Measurements from ENCODE around the gene WDFY1. TPM values are rescaled to one million over a fixed set of nuclear protein-coding genes. Genes with fewer than 3 reads are reported as not detected.

The WDFY1 gene
- total RNA-seq, 4 donors from 2014 or later = 40.4 to 99.6 (median 71.6) TPM

GRCh38 chr2:223921204-223921603 lies 23.9 kb downstream of the WDFY1 start:
- no peak overlapping the region for H3K4me3 ChIP-seq
- no peak for DNase-seq
- H3K27me3 ChIP-seq = no peaks in the 10 kb centered on the region
- H3K4me1 ChIP-seq = peaks cover 0 to 6% (median 0%) of the 10 kb centered on the region in 4 donors
- no peak overlapping the region for H3K27ac ChIP-seq
- H3K36me3 ChIP-seq = peaks cover 0 to 7% (median 0%) of the 10 kb centered on the region in 4 donors
- intact Hi-C loops (cut with DNase I; ENCODE audit: low total_unique reads) (no loop called here), in situ Hi-C loops (cut with MboI; ENCODE audit: low pct_ligation_motif_present in 1 of 4, low pct_unique_long_range_greater_than_20kb in 1 of 4, low sequenced_read_pairs in 3 of 4) (no loop called here)
- H3K9me3 ChIP-seq = no peaks in the 10 kb centered on the region
- TF ChIP-seq, protein P1, sequence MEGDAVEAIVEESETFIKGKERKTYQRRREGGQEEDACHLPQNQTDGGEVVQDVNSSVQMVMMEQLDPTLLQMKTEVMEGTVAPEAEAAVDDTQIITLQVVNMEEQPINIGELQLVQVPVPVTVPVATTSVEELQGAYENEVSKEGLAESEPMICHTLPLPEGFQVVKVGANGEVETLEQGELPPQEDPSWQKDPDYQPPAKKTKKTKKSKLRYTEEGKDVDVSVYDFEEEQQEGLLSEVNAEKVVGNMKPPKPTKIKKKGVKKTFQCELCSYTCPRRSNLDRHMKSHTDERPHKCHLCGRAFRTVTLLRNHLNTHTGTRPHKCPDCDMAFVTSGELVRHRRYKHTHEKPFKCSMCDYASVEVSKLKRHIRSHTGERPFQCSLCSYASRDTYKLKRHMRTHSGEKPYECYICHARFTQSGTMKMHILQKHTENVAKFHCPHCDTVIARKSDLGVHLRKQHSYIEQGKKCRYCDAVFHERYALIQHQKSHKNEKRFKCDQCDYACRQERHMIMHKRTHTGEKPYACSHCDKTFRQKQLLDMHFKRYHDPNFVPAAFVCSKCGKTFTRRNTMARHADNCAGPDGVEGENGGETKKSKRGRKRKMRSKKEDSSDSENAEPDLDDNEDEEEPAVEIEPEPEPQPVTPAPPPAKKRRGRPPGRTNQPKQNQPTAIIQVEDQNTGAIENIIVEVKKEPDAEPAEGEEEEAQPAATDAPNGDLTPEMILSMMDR (IDR thresholded peaks at IDR 0.05) = no peak
- no peak for TF ChIP-seq POLR2AphosphoS5 (IDR thresholded peaks at IDR 0.05)
- TF ChIP-seq EP300 (IDR thresholded peaks at IDR 0.05; ENCODE audit: low read depth) = no peak
- no peak for TF ChIP-seq POLR2A (IDR thresholded peaks at IDR 0.05)

GRCh38 chr2:223920109-223920508 lies 25.0 kb downstream of the WDFY1 start:
- 93 to 97% methylated on average over 4 of the region's 4 CpGs for WGBS, 2 donors (ENCODE audit: low coverage in 1 of 2)
- H3K36me3 ChIP-seq = peaks cover 0 to 7% (median 1%) of the 10 kb centered on the region in 4 donors
- intact Hi-C loops (cut with DNase I; ENCODE audit: low total_unique reads) = no loop called here
- no peaks in the 10 kb centered on the region for H3K9me3 ChIP-seq
- TF ChIP-seq, protein P1 (IDR thresholded peaks at IDR 0.05) = no peak
- TF ChIP-seq POLR2A (IDR thresholded peaks at IDR 0.05) (no peak), POLR2AphosphoS5 (IDR thresholded peaks at IDR 0.05) (no peak), EP300 (IDR thresholded peaks at IDR 0.05; ENCODE audit: low read depth) (no peak)
- no peaks in the 10 kb centered on the region for H3K27me3 ChIP-seq
- in situ Hi-C loops (cut with MboI; ENCODE audit: low pct_ligation_motif_present in 1 of 4, low pct_unique_long_range_greater_than_20kb in 1 of 4, low sequenced_read_pairs in 3 of 4) = no loop called here
- no peak for DNase-seq
- H3K27ac ChIP-seq = no peak overlapping the region
- H3K4me3 ChIP-seq = no peak overlapping the region
- peaks cover 0 to 6% (median 0%) of the 10 kb centered on the region in 4 donors for H3K4me1 ChIP-seq

DNA sequence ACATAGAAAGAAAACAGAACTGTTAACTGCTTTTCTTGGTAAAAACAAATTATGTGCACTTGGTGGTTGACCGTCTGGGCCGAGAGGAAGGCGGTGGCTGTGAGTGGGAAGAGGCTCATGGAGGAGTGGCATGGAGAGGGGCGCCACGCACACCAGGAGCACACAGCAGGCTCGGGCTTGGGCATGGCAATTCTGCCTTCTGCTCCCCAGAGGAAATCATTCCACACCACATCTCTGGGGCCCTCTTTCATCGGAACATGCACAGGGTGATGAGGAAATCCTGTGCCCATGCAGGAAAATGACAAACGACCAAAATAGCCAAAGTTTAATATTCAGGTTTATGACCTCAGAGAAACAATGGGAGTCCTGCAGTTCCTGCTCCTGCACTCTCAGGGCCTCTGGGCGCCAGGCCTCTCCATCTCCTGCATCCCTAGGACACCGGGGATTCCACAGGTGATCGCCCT lies 26.4 kb downstream of the WDFY1 start:
- Histone ChIP-seq H3K4me3 (no peak overlapping the region), H3K27ac (no peak overlapping the region), H3K4me1 (peaks cover 0 to 18% (median 4%) of the 10 kb centered on the region in 4 donors), H3K9me3 (no peaks in the 10 kb centered on the region), H3K36me3 (peaks cover 0 to 7% (median 1%) of the 10 kb centered on the region in 4 donors), H3K27me3 (no peaks in the 10 kb centered on the region)
- in situ Hi-C loops (cut with MboI; ENCODE audit: low pct_ligation_motif_present in 1 of 4, low pct_unique_long_range_greater_than_20kb in 1 of 4, low sequenced_read_pairs in 3 of 4) (no loop called here), intact Hi-C loops (cut with DNase I; ENCODE audit: low total_unique reads) (no loop called here)
- no peak for DNase-seq
- TF ChIP-seq, protein P1 (IDR thresholded peaks at IDR 0.05) = no peak
- TF ChIP-seq POLR2AphosphoS5 (IDR thresholded peaks at IDR 0.05) (no peak), EP300 (IDR thresholded peaks at IDR 0.05; ENCODE audit: low read depth) (no peak), POLR2A (IDR thresholded peaks at IDR 0.05) (no peak)
- 72 to 84% methylated on average over 5 to 11 of the region's 11 CpGs for WGBS, 2 donors (ENCODE audit: low coverage in 1 of 2)

- Histone ChIP-seq H3K36me3 (peaks cover 0 to 7% (median 1%) of the 10 kb centered on the region in 4 donors), H3K4me1 (peaks cover 0 to 18% (median 4%) of the 10 kb centered on the region in 4 donors), H3K4me3 (no peak overlapping the region), H3K27ac (no peak overlapping the region), H3K27me3 (no peaks in the 10 kb centered on the region), H3K9me3 (no peaks in the 10 kb centered on the region)
- TF ChIP-seq POLR2A (IDR thresholded peaks at IDR 0.05) (no peak), EP300 (IDR thresholded peaks at IDR 0.05; ENCODE audit: low read depth) (no peak), POLR2AphosphoS5 (IDR thresholded peaks at IDR 0.05) (no peak)
- TF ChIP-seq, protein P1 (IDR thresholded peaks at IDR 0.05) = no peak
- intact Hi-C loops (cut with DNase I; ENCODE audit: low total_unique reads) = no loop called here
- WGBS, 2 donors (ENCODE audit: low coverage in 1 of 2) = 82 to 94% methylated on average over 2 to 8 of the region's 8 CpGs
- in situ Hi-C loops (cut with MboI; ENCODE audit: low pct_ligation_motif_present in 1 of 4, low pct_unique_long_range_greater_than_20kb in 1 of 4, low sequenced_read_pairs in 3 of 4) = no loop called here
- DNase-seq = no peak
These were observed 28.8 kb downstream of the WDFY1 start for GRCh38 chr2:223916181-223916920.
